Measurements from ENCODE around the gene SGCD.

SGCD gene

DNA sequence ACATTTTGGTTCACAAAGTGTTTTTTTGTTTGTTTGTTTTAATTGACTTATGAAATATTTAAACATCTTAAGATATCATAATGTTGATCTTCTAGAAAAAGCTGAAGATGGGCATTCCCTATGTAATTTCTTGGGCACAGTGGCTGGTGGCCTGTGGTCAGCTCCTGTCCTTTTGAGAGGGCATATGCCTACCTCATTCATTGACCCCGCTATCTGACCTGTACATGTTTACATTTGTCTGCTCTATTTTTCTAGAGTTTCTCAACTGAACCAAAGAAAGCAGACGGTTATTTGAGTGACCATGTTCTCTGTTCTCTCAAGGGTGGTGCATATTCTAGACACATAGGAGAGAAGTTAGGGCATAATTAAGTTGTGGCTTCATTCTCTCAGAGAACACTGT is 5.3 kb downstream of the SGCD start:
- no peaks in the 10 kb centered on the region for H3K36me3 ChIP-seq (ENCODE audit: control insufficient read depth in 4 of 4, insufficient read depth in 4 of 4, low read length in 3 of 4)
- no peaks in the 10 kb centered on the region for H3K4me1 ChIP-seq (ENCODE audit: control extremely low read depth in 1 of 4, control insufficient read depth in 4 of 4, insufficient read depth in 4 of 4, low read length in 3 of 4)
- no peaks in the 10 kb centered on the region for H3K27me3 ChIP-seq (replicated peaks in 2 of 5; ENCODE audit: control insufficient read depth in 4 of 5, insufficient read depth in 5 of 5, low read length in 4 of 5)
- no peak overlapping the region for H3K27ac ChIP-seq (ENCODE audit: insufficient read depth in 1 of 2, low read depth in 1 of 2, low read length in 2 of 2, poor library complexity in 1 of 2, severe bottlenecking in 2 of 2)
- ChIA-PET POLR2A (no interaction called here), CTCF (no interaction called here)
- 100% methylated on average over 1 of the region's 2 CpGs for WGBS (ENCODE audit: insufficient coverage)
- no peaks in the 10 kb centered on the region for H3K9me3 ChIP-seq (ENCODE audit: control extremely low read depth in 1 of 5, control insufficient read depth in 4 of 5, insufficient read depth in 2 of 5, low read depth in 1 of 5, low read length in 4 of 5)
- no peak overlapping the region for H3K4me3 ChIP-seq (ENCODE audit: control insufficient read depth in 1 of 7, extremely low read depth in 1 of 7, insufficient read depth in 4 of 7, low read depth in 2 of 7, low read length in 6 of 7)
- no peak for DNase-seq

DNA sequence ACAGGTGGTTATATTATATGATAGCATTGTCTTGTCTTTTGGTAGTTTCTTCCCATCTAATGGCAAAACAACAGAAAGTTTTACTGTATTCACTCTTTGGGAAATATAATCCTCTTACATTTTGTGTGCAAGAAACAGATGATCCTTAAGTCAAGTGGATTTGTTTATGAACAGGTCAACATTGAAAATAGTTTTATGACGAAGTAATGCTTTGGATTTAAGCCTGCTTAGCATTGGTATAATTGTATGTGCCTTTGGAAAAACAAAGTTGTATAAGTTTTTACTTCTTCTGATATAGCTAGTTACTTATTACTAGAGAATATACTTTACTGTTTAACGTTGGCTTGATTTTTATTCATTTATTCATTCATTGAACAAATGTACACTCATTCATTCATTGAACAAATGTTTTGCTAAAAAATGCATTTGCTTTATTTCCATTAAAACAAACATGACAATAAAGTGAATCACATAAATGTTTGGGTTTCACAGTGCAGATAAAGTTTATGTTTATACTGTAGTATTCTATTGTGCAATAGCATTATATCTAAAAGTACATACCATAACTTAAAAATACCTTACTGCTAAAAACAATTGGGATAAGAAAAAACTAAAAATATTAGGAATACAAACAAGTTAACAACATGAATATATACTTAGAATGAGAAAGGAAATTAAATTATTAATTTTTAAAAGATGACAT is 12.3 kb downstream of the SGCD start:
- no CpG with 5 or more reads among the region's 2 CpGs for WGBS (ENCODE audit: insufficient coverage)
- DNase-seq: no peak
- POLR2A ChIA-PET: no interaction called here
- CTCF ChIA-PET: no interaction called here
- no peak overlapping the region for H3K4me3 ChIP-seq (ENCODE audit: control insufficient read depth in 1 of 7, extremely low read depth in 1 of 7, insufficient read depth in 4 of 7, low read depth in 2 of 7, low read length in 6 of 7)
- H3K27me3 ChIP-seq (replicated peaks in 2 of 5; ENCODE audit: control insufficient read depth in 4 of 5, insufficient read depth in 5 of 5, low read length in 4 of 5): no peaks in the 10 kb centered on the region
- H3K27ac ChIP-seq (ENCODE audit: insufficient read depth in 1 of 2, low read depth in 1 of 2, low read length in 2 of 2, poor library complexity in 1 of 2, severe bottlenecking in 2 of 2): no peak overlapping the region
- no peaks in the 10 kb centered on the region for H3K36me3 ChIP-seq (ENCODE audit: control insufficient read depth in 4 of 4, insufficient read depth in 4 of 4, low read length in 3 of 4)
- no peaks in the 10 kb centered on the region for H3K4me1 ChIP-seq (ENCODE audit: control extremely low read depth in 1 of 4, control insufficient read depth in 4 of 4, insufficient read depth in 4 of 4, low read length in 3 of 4)
- peaks cover 0 to 1% (median 0%) of the 10 kb centered on the region in 5 experiments for H3K9me3 ChIP-seq (ENCODE audit: control extremely low read depth in 1 of 5, control insufficient read depth in 4 of 5, insufficient read depth in 2 of 5, low read depth in 1 of 5, low read length in 4 of 5)

DNA sequence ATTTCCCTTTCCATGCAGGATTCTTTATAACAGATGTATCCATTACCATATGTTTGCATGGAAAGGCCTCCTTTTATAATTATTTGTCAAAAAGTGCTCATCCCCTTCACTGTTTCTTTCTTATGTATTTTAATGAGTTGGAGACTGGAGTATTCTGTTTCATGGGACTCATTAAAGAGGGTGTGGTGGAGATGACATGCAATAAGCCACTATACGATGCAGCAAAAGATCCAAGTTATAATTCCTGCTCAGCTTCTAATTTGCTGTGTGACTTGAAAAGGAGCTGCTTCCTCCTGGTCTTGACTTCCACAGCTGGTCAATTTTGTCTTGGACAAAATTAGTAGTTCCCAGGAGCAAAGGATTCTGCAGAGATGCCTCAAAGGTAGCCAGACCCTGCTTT is 13.9 kb downstream of the SGCD start:
- POLR2A ChIA-PET: no interaction called here
- Histone ChIP-seq H3K9me3 (ENCODE audit: control extremely low read depth in 1 of 5, control insufficient read depth in 4 of 5, insufficient read depth in 2 of 5, low read depth in 1 of 5, low read length in 4 of 5) (peaks cover 0 to 1% (median 0%) of the 10 kb centered on the region in 5 experiments), H3K36me3 (ENCODE audit: control insufficient read depth in 4 of 4, insufficient read depth in 4 of 4, low read length in 3 of 4) (no peaks in the 10 kb centered on the region), H3K27ac (ENCODE audit: insufficient read depth in 1 of 2, low read depth in 1 of 2, low read length in 2 of 2, poor library complexity in 1 of 2, severe bottlenecking in 2 of 2) (no peak overlapping the region), H3K4me1 (ENCODE audit: control extremely low read depth in 1 of 4, control insufficient read depth in 4 of 4, insufficient read depth in 4 of 4, low read length in 3 of 4) (no peaks in the 10 kb centered on the region), H3K27me3 (replicated peaks in 2 of 5; ENCODE audit: control insufficient read depth in 4 of 5, insufficient read depth in 5 of 5, low read length in 4 of 5) (no peaks in the 10 kb centered on the region), H3K4me3 (ENCODE audit: control insufficient read depth in 1 of 7, extremely low read depth in 1 of 7, insufficient read depth in 4 of 7, low read depth in 2 of 7, low read length in 6 of 7) (no peak overlapping the region)
- WGBS (ENCODE audit: insufficient coverage): 100% methylated on average over 1 of the region's 1 CpG
- CTCF ChIA-PET: no interaction called here
- DNase-seq: no peak

DNA sequence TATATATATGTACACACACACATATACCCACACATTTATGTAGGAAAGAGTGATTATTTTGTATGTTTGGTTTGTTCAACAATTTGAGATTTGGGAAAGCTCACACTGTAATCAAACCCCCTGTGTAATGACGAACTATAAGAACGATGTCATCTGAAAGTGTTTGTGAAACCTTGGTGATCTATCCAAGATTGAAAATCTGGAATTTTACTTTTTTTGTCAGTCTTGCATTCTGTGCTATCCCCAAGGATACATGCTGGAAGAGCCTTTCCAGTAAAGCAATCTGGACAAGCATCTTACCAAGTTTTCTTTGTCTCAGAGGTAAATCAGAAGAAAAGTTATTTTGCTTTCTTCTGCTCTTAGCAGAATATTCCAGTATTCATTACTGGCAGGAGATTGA is 23.3 kb downstream of the SGCD start:
- Histone ChIP-seq H3K4me3 (ENCODE audit: control insufficient read depth in 1 of 7, extremely low read depth in 1 of 7, insufficient read depth in 4 of 7, low read depth in 2 of 7, low read length in 6 of 7) (no peak overlapping the region), H3K27me3 (replicated peaks in 2 of 5; ENCODE audit: control insufficient read depth in 4 of 5, insufficient read depth in 5 of 5, low read length in 4 of 5) (no peaks in the 10 kb centered on the region), H3K27ac (ENCODE audit: insufficient read depth in 1 of 2, low read depth in 1 of 2, low read length in 2 of 2, poor library complexity in 1 of 2, severe bottlenecking in 2 of 2) (no peak overlapping the region), H3K9me3 (ENCODE audit: control extremely low read depth in 1 of 5, control insufficient read depth in 4 of 5, insufficient read depth in 2 of 5, low read depth in 1 of 5, low read length in 4 of 5) (no peaks in the 10 kb centered on the region), H3K4me1 (ENCODE audit: control extremely low read depth in 1 of 4, control insufficient read depth in 4 of 4, insufficient read depth in 4 of 4, low read length in 3 of 4) (no peaks in the 10 kb centered on the region), H3K36me3 (ENCODE audit: control insufficient read depth in 4 of 4, insufficient read depth in 4 of 4, low read length in 3 of 4) (no peaks in the 10 kb centered on the region)
- no peak for DNase-seq
- ChIA-PET CTCF (interaction anchor here (0.9 kb wide), 1 partner anchor 17 kb away, joined by 3 read pairs; no protein-coding TSS in a partner anchor), POLR2A (no interaction called here)
- no CpG with 5 or more reads among the region's 2 CpGs for WGBS (ENCODE audit: insufficient coverage)

GRCh38 chr5:156351423-156351822 is 24.5 kb downstream of the SGCD start:
- Histone ChIP-seq H3K27me3 (replicated peaks in 2 of 5; ENCODE audit: control insufficient read depth in 4 of 5, insufficient read depth in 5 of 5, low read length in 4 of 5) (no peaks in the 10 kb centered on the region), H3K9me3 (ENCODE audit: control extremely low read depth in 1 of 5, control insufficient read depth in 4 of 5, insufficient read depth in 2 of 5, low read depth in 1 of 5, low read length in 4 of 5) (no peaks in the 10 kb centered on the region), H3K36me3 (ENCODE audit: control insufficient read depth in 4 of 4, insufficient read depth in 4 of 4, low read length in 3 of 4) (no peaks in the 10 kb centered on the region), H3K4me3 (ENCODE audit: control insufficient read depth in 1 of 7, extremely low read depth in 1 of 7, insufficient read depth in 4 of 7, low read depth in 2 of 7, low read length in 6 of 7) (no peak overlapping the region), H3K27ac (ENCODE audit: insufficient read depth in 1 of 2, low read depth in 1 of 2, low read length in 2 of 2, poor library complexity in 1 of 2, severe bottlenecking in 2 of 2) (no peak overlapping the region), H3K4me1 (ENCODE audit: control extremely low read depth in 1 of 4, control insufficient read depth in 4 of 4, insufficient read depth in 4 of 4, low read length in 3 of 4) (no peaks in the 10 kb centered on the region)
- WGBS (ENCODE audit: insufficient coverage): 63% methylated on average over 1 of the region's 4 CpGs
- ChIA-PET POLR2A (no interaction called here), CTCF (no interaction called here)
- DNase-seq: no peak

- Histone ChIP-seq H3K4me3 (ENCODE audit: control insufficient read depth in 1 of 7, extremely low read depth in 1 of 7, insufficient read depth in 4 of 7, low read depth in 2 of 7, low read length in 6 of 7) (no peak overlapping the region), H3K4me1 (ENCODE audit: control extremely low read depth in 1 of 4, control insufficient read depth in 4 of 4, insufficient read depth in 4 of 4, low read length in 3 of 4) (no peaks in the 10 kb centered on the region), H3K9me3 (ENCODE audit: control extremely low read depth in 1 of 5, control insufficient read depth in 4 of 5, insufficient read depth in 2 of 5, low read depth in 1 of 5, low read length in 4 of 5) (no peaks in the 10 kb centered on the region), H3K27ac (ENCODE audit: insufficient read depth in 1 of 2, low read depth in 1 of 2, low read length in 2 of 2, poor library complexity in 1 of 2, severe bottlenecking in 2 of 2) (no peak overlapping the region), H3K27me3 (replicated peaks in 2 of 5; ENCODE audit: control insufficient read depth in 4 of 5, insufficient read depth in 5 of 5, low read length in 4 of 5) (no peaks in the 10 kb centered on the region), H3K36me3 (ENCODE audit: control insufficient read depth in 4 of 4, insufficient read depth in 4 of 4, low read length in 3 of 4) (no peaks in the 10 kb centered on the region)
- ChIA-PET POLR2A (no interaction called here), CTCF (no interaction called here)
- DNase-seq: no peak
Measured at GRCh38 chr5:156354571-156354970, 27.6 kb downstream of the SGCD start.

DNA sequence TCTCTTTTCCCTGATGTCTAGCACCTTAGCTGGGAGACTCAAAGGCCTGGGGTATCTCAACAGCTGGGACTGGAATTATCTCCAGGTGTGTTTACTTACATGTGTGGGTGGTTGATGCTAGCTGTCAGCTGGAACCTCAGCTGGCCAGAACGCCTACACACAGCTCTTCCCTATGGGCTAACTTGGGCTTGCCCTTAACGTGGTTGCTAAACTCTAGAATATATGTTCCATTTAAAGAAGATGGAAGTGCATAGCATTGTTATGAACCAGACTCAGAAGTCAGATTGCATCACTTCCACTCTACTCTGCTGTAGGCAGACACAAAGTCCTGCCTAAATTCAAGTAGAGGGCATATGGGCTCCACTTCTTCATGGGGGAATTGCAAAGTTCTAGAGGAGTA is 29.3 kb downstream of the SGCD start:
- DNase-seq: no peak
- ChIA-PET CTCF (no interaction called here), POLR2A (no interaction called here)
- H3K4me3 ChIP-seq (ENCODE audit: control insufficient read depth in 1 of 7, extremely low read depth in 1 of 7, insufficient read depth in 4 of 7, low read depth in 2 of 7, low read length in 6 of 7): no peak overlapping the region
- no peak overlapping the region for H3K27ac ChIP-seq (ENCODE audit: insufficient read depth in 1 of 2, low read depth in 1 of 2, low read length in 2 of 2, poor library complexity in 1 of 2, severe bottlenecking in 2 of 2)
- H3K9me3 ChIP-seq (ENCODE audit: control extremely low read depth in 1 of 5, control insufficient read depth in 4 of 5, insufficient read depth in 2 of 5, low read depth in 1 of 5, low read length in 4 of 5): no peaks in the 10 kb centered on the region
- no peaks in the 10 kb centered on the region for H3K27me3 ChIP-seq (replicated peaks in 2 of 5; ENCODE audit: control insufficient read depth in 4 of 5, insufficient read depth in 5 of 5, low read length in 4 of 5)
- H3K4me1 ChIP-seq (ENCODE audit: control extremely low read depth in 1 of 4, control insufficient read depth in 4 of 4, insufficient read depth in 4 of 4, low read length in 3 of 4): no peaks in the 10 kb centered on the region
- 90% methylated on average over 2 of the region's 2 CpGs for WGBS (ENCODE audit: insufficient coverage)
- no peaks in the 10 kb centered on the region for H3K36me3 ChIP-seq (ENCODE audit: control insufficient read depth in 4 of 4, insufficient read depth in 4 of 4, low read length in 3 of 4)

Data from common myeloid progenitor, CD34-positive (primary cell).